HG03442 (cell line): ENCODE measurements around the gene ODAD2.

Experiments used
- ATAC-seq: cut with Tn5 transposase; IDR thresholded peaks from one replicate; pipeline ENCODE4 v1.9.1; 2021; ENCODE audit warnings: mild to moderate bottlenecking, moderate library complexity; ENCODE audit not compliant: unreplicated experiment

Gene ODAD2

DNA sequence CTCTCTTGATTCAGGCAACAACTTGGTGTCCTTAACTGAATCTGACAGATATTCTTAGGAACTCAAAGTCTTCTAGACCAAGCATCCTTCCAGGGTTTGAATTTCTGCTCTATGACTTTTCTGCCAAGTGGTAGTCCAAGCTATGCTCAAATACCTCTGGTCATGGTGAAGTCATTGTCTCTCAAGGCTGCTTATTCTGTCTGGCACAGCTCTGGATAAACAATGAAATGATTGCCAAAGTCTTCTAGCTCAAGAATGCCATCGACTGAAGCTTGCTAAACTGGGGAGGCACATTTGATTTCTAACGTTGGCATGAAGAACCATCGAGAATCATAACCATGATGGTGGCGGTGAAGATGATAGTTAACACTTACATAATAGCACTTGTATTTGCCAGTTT lies 137.1 kb downstream of the ODAD2 start:
- no peak for ATAC-seq

DNA sequence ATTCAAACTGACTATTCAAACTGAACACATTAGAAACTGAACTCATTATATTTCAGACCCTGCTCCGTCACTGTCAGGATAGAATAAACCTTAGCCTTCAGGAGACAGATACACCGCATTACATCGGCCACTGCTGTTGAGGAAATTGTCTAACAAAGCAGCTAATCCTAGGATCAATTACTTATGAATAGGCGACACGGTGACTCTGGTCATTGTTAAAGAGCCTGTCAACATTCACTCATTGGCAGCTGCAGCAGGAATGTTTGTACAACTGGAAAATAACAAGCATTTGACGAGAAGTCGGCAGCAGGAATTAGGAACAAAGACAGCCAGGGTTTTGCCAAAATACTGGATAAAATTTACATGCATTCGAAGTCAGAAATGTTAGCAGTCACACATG lies 141.3 kb downstream of the ODAD2 start:
- no peak for ATAC-seq

DNA sequence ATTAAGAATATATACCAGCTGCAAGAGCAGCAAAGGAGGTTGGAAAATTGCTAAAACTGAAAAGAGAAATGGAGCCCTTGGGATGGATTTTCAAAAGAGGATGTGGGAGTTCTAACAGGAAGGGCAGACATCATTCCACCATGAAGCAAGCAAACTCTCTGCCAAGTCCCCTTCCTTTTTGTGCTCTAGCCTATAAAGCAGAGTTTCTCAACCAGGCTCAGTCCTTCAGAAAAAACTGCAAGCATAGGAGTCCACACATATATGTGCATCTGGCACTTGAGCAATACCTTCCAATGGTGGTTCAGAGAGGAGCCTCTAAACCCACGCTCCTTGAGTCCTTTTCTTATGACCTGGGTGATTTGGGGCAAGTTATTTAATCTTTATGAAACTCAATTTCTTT lies 154.7 kb downstream of the ODAD2 start:
- no peak for ATAC-seq

DNA sequence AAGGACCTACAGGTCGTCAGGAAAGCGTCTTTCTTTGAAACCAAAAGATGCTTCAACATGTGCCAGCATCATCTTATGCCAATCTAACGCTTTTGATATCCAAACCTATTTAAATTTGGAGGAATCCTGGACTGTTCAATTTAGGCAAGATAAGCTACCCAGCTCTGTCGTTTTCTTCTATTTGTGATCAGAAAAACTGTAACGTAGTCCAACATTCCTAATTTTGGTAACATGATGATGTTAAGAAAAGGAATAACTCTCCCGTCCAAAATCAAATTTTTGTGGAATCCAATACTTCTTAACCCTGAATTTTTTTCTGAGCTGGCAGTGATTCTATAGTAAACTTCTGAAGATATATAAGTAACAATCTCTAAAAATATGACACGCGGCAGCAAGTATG lies 160.0 kb downstream of the ODAD2 start:
- ATAC-seq: no peak

DNA sequence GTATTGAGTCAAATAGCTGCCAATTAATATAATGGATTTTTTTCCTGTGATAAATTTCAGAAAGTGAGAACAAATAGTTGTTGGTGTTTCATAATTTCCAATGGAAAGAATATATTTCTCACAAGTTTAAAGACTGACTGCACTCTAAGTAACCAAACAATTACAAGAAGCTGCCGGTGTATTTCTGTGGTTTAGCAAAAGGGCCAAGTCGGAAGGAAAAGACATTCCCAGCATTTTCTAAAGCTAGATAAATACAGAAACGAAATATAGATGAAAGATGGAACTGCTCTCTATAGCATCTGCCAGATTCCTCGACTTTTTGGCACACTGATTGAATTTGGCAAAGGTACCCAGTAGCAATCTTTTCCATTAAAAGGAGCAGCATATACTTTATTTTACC lies 160.5 kb downstream of the ODAD2 start:
- ATAC-seq: no peak

DNA sequence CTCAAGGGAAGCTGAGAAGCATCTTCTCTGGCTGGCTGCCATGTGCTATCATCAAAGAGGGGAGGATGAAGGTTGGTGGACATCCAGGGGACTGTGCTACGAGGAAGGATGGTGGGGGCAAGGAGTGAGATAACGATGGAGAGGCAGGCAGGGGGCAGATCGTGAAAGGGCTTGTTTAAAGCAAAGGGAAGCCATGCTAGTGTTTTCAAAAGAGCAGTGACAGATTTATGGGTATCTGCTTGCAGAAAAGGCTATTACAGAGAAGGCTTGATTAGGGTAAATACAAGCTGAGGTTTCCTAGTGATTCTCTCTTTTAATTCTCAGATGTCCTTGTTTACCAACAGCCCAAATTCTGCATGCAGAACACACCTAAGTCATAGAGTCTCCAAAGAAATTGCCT lies 164.4 kb downstream of the ODAD2 start:
- no peak for ATAC-seq

DNA sequence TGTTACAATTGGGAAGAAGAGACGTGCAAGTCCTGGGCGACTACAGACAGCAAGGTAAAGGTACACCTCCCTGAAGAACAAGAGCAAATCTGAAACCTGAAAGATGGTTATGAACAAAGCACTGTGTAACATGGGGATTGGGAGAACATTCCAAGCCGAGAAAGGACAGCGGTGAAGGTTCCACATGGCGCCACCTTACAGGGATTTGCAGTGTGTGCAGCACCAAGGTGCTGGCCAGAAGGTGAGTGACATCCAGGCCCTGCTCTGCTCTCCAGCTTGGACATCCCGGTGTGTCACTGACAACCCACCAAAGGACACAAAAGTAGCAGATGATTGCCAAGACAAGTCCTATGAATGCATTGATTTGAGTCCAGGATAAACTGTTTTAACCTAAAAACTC lies 165.1 kb downstream of the ODAD2 start:
- no peak for ATAC-seq

DNA sequence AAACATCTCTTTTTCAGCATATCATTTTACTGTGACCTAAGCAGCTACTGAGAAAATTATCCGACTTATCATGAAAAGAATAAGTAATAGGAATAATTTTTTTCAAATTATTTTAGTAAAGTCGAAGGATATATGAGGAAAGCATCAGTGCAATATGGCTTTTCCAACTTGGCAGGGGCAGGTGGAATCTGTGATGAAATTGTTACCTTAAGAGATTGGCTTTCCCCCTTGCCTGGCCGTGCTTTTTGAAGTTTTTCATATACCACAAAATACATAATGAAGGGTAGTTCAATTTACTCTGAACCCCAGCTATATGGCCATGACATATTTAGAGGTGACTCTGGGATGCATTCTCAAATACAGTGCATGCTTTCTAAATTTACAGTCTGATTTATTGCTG lies 166.1 kb downstream of the ODAD2 start:
- ATAC-seq: no peak

DNA sequence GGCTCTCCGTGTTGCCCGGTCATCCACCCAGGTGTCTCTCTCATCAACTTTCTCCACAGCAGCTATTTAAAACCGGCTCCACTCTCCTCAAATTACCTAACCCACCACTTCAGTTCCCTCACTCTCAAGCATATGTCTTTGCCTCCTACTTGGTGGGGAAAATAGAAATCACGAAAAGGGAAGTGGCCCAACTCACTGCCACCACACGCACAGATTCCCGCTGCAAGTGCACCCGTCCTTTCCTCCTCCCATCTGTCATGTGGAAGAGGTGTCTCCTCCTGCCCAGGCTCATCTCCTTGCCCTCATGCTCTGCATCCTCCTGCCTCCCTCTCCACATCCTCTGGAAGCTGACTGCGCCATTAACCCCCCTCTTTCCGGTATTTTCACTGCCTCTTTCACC lies 172.5 kb downstream of the ODAD2 start:
- no peak for ATAC-seq

DNA sequence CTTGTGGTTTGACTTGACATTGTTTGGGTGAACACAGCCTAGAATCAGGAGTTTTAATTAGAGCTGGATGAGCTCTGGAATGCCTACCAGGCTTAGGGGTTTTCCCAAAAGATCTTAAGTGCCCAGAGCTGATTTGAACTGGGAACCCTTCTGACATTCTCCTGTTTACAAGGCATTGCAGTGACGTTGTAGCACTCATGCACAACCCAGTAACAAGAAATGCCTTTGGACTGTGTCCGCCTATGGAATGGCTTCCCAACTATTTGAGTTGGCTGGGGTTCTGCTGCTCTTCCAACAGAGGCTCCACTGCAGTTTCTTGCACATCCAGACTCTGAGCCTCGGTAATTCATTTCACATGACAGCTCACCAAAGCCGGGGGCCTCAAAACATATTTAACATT lies 176.6 kb downstream of the ODAD2 start:
- ATAC-seq: no peak

DNA sequence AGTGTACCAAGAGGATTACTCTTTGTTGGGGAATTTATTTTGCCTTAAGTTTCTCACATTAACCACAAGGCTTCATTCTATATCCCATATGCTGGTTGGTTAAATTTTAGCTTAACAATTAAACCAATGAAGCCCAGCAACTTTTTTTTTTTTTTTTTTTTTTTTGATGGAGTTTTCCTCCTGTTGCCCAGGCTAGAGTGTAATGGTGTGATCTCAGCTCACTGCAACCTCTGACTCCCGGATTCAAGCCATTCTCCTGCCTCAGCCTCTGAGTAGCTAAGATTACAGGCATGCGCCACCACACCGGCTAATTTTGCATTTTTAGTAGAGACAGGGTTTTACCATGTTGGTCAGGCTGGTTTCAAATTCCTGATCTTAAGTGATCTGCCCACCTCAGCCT lies 178.2 kb downstream of the ODAD2 start:
- ATAC-seq: no peak

DNA sequence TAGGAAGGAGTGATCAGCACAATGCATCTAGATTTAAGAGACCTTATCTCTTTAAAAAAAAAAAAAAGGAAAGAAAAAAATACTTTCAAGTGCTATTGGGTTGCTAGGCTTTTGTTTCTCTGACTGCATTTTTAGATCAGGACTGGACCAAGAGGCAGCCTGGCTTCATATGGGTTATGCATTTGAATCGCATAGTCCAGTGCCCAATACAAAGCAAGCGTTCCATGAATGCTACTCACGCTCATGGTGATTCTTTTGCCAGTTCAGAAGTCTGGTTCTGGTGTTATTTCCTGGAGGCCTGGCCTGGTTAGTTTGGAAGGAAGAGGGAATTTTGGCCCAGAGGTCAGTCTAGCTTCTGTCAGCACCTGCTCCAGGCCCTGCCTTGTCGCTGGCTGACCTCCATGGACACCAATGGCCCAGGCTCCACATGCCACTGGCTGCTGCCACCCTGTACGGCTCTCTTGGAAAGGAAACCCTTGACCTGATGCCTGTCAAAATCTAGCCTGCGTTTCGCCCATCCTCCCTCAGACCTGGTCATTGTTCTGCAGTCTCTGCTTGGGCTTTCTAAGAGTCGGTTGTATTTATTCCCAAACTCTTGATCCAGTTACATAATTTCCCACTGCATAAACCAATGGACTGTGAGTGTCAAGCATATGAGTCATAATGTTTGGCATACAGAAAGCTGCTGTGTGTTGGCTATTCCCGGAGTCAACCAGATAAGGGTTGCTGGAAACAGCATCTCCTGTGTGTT lies 178.9 kb downstream of the ODAD2 start:
- ATAC-seq: no peak

DNA sequence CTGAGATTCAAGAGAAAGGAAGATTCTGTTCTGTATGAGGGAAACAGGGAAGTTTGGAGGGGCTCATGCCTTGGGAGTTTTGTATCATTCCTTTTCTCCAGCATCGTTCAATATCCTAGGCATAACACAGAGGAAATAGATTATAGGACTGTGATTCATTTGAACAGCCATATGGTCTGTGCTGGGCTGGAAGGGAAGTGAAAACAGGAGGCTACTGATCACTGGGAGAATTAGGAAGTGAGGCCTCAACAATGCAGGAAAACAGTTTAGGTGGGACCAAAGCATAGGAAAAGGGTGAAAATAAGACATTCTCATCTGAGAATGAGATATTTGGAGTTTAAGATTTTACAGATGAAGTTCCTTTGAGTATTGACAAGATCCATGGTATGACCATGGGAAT lies 182.6 kb downstream of the ODAD2 start:
- ATAC-seq: no peak

DNA sequence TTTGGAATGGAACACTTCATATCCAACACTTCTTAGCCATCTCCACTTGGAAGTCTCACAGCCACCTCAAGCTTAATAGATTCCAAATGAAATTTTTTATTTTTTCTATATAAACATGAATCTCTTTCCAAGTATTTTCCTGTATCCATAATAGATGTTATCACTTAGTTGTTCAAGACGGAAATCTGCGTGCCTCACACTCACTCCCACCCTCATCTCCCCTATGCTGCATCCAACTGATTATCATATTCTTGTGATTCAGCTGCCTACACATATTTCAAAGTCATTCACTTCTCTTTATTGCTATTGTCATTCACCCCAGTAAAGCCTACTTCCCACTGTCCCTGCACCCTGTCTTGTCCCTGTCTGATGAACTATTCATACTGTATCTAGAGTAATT lies 183.0 kb downstream of the ODAD2 start:
- ATAC-seq: no peak

DNA sequence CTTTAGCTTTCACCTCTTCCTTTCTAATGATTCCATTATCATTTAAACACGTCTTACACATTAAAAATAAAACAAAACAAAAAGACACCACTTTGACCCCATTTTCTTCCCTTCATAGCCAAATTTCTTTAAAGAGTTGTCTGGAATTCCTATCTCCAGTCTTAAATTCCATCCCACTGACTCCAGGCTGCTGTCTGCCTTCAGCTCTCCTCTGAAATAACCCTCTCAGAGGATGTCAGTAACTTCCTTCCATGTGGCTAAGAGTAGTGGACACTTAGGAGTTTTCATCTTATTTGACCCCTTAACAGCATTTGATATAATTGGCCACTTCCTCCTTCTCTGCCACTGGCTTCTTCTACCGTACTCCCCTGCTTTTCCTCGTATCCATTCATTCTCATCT lies 183.6 kb downstream of the ODAD2 start:
- no peak for ATAC-seq

DNA sequence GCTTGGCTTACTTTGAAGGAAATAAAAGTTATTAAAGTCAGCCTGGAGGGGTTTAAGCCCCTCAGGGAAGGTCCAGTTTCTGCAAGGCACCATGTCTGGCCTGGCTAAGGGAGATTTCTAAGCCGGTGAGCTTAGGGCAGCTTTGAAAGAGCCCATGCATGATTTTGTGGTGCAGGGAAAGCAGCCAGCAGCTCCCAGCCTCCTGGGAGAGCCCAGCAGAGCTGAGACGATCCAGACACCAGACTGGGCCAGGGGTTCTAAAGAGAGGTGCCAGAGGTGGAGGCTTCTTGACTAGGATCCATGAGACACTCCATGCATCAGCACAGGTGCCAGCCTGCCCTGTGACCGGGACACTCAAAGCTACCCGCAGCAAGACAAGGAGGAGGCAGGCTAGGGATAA lies 193.7 kb downstream of the ODAD2 start:
- ATAC-seq: no peak

DNA sequence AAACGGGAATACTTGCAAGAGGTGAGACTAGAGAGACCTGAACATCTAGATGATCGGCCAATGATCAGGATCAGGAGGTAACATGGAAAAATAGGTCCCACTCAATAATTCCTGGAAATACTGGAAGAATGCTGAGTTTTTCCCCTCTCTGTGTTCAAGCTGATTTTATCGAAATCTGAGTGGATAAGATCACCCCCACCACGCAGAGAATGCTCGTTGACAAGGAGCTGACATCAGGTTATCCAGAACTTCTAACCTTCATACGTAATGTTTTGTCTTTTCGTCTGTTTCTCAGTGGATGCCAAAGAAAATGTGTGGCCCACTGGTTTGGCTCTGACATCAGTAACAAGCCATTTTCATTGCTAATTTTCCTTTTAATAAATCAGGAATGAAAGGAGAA lies 194.7 kb downstream of the ODAD2 start:
- no peak for ATAC-seq

DNA sequence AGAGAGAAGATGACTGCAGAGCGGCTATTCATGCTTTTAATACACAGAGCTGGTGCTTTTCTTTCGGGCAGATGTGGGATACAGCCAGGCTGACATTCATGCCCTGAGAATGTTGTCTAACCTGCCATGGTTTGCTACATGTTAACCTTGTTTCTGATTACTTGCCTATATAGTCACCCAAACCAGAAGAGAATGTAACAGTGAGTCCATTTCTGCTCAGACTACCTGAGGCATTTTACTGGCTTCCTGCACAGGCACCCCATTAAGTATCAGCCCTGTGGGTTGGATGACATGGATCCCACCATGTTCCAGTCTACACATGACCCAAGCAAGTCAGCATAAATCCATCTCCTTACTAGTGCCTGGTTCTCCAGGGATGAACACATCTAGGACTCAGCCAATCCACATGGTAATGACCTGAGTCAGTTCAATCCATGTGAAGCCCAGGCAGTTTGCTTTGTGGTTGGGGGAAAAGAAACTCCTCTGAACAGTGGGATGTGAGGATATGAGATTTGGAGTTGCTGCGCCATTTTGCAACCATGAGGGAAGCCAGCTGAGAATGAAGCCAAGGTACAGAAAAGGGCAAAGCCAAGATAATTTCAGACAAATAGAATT lies 197.6 kb downstream of the ODAD2 start:
- no peak for ATAC-seq

DNA sequence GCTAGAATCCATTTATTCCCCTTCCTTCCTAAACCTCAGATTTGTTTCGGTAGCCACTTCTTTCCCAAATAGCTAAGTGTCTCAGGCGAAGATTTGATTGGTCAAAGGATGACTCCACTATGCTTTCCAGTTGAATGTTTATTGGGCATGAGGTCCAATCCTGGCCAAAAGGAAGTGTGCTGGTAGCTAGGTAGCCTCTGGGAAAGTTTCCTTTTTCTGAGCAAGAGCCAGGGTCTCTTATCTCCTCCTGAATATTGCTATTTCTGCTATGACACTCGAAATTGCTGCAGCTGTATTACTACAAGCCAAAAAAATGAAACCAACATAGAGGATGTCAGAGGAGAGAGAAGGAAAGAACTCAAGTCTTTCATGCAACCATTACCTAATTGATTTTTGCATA lies 199.8 kb downstream of the ODAD2 start:
- ATAC-seq: no peak

DNA sequence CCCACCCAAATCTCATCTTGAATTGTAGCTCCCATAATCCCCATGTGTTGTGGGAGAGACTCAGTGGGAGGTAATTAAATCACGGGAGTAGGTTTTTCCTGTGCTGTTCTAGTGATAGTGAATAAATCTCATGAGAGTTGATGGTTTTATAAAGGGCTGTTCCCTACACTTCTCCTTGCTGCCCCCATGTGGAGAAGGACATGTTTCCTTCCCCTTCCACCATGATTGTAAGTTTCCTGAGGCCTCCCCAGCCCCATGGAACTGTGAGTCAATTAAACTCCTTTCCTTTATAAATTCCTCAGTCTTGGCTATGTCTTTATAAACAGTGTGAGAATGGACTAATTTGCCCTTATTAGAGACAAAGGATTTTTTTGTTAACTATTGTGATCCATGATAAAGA lies 204.7 kb downstream of the ODAD2 start:
- no peak for ATAC-seq

DNA sequence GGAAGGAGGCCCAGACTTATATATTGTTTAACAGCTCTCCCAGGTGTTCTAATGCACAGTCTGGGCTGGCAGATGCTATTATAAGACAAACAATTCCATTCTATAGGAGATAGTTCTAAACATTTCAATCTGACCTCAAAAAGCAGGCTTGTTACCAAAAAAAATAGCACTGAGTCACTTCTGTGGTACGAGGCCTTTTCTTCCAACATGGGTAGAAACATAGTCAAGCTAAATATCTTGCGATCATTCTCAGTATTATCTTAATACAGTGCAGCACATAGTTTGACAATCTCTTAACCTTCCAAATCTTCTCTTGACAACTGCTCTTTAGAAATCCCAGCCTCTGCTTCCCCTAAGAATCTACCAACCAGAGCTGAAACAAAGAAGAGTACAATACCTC lies 206.7 kb downstream of the ODAD2 start:
- ATAC-seq: no peak

DNA sequence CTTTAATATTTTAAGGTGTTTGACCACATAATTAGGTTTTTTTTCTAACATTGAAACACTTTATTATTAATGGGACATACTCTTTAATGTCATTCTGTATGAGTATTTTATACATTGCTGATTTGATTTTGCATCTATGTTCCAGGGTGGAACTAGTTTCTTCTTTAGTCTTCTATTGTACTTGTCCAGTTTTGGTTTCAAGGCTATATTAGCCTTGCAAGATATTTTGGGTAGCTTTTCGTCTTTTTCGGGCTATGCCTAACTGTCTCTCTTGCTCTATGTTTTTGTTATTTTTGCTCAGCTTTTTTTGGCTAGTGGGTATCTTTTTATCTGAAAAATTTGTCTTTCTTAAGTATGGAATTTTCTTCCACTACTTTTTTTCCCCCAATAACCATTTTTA lies 214.6 kb downstream of the ODAD2 start:
- ATAC-seq: no peak

DNA sequence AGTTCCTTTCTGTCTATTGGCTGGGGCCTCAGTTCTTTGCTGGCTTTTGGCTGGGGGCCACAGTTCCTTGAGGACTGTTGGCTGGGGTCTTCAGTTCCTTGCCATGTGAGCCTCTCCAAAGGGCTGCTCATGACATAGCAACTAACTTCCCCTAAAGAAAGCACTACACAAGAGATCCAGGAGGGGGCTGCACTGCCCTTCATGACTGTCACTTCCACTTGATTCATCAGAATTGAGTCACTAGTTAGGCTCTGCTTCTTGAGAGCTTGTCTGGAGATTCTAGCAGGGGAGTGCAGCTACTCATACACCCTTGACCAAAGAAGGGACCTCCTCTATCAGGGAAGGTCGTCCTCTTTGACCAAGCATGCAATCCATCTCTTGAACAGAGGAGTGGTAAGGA lies 215.2 kb downstream of the ODAD2 start:
- no peak for ATAC-seq
